H4 (cell line): Measurements from ENCODE around the gene WDR27. TPM values are rescaled to one million over a fixed set of nuclear protein-coding genes. Genes with fewer than 3 reads are reported as not detected.
"Not testable (repeated sequence)": the region's sequence is repeated elsewhere in the genome, so short reads cannot be mapped to it uniquely, and the experiment has no call there.

ENCODE experiments used
- DNase-seq: peaks from one replicate; pipeline ENCODE4 v3.0.0-alpha.2; 2015; ENCODE audit warnings: low spot score
- total RNA-seq: library from RNA; depleted of rRNA; stranded (reverse); fragments of >200 nt; shearing (Covaris generic); gene quantifications from 2 replicates; pipeline ENCODE4 v1.2.3, GENCODE V29; 2014

The WDR27 gene
- total RNA-seq, 1 experiment from 2014 or later = 3.7 TPM

GRCh38 chr6:169445661-169446581, 255.9 kb downstream of the WDR27 start:
- no peak for DNase-seq

DNA sequence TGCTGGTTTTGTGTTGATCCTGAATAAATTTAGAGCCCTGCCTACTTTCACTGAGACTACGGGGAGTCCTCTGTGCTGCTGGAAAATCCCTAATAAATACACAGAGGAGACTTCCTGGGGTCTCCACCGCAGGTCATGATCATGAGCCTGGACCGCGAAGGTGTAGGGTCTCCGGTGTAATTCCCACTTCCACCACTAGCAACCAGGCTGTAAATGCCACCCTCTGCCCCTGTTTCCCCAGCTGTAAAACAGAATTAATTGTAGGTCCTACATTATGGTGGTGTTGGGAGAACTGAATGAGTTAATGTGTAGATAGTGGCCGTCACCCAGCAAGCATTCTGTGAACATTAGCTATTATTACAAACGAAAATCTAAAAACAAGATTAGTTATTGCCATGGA, 256.6 kb downstream of the WDR27 start:
- DNase-seq = no peak

DNA sequence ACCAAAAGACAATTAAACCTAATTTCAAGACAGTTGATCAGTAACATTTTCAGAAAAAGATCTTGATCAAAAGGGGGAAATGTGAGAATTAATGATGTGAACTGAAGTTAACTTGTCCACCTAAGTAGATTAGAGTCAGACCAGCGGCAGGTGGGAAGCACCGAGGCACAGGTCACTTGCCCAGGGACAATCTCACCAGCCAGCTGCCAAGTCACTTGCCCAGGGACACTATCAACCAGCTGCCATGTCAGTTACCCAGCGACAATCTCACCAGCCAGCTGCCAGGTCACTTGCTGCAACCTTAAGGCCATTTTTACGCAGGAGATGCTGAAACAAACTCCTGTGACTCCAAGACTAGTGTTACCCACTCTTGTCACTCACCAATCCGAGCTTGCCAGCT, 260.5 kb downstream of the WDR27 start:
- DNase-seq = no peak

DNA sequence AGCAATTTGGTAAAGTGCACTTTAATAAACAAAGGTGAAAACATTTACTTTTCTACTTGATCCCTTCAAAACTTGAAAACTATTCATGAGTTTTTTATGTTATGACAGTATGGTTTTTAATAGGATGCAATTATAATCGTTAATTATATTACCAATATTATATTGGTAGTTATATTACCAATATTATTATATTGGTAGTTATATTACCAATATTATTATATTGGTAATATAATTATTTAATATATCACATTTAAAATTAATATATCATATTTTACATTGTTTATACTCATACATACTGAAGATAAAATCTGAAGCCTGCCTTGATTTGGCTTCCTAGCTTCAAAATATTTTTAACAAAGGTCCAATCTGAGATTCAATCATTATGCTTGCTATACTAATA, 262.1 kb downstream of the WDR27 start:
- no peak for DNase-seq

DNA sequence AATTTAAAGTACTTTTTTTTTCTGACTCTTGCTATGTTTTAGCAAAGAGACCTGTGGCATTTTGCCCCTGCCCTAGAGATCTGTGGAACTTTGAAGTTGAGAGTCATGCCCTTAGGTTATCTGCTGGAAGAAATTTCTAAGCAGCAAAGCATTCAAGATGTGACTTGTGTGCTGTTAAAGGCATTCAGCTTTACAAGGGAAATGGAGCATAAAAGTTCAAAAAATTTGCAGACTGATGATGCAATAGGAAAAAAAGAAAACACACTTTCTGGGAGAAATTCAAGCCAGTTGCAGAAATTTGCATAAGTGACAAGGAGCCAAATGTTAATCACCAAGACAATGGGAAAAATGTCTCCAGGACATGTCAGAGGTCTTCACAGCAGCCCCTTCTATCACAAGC, 267.3 kb downstream of the WDR27 start:
- DNase-seq = not testable (repeated sequence)

- no peak for DNase-seq
Observed at GRCh38 chr6:169429001-169429400, 272.8 kb downstream of the WDR27 start.

DNA sequence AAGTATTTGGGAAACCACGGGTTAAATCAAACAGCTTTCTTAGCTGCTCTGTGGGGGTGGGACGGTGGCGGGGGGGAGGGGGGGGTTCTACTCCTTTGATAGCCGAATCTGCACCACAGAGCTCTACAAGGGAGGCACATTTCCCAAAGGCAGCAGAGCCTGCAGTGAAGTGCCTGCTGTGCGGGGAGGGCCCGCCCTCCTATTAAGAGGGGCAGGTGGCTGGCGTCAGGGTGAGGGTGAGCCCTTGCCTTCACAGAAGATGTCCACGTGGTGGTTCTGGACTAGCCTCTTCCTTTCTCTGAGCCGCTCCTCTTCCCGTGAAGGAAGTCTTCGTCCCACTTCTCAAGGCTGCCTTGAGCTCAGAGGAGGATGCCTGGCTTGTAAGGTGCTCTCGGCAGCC, 273.3 kb downstream of the WDR27 start:
- DNase-seq = no peak

- peak; percentile 25 for DNase-seq
Observed at GRCh38 chr6:169427856-169428255, 274.0 kb downstream of the WDR27 start.

DNA sequence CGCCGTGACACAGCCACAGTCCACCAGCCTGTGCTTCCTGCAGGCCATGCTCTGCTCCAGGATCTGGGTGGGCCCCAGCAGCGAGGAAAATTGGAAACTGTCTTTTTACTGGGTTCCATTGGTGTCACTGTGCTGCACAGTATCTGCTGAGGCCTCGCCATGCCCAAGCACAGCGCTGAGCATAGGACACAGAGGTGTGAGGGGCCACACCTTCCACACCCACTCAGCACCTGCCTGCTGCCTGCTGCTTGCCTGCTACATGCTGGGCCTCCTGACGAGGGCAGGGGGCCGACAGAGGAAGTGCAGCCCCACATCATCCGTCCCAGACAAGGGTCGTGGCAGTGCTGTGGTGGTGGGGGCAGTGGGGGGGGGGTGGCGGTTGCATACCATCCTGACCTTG, 275.2 kb downstream of the WDR27 start:
- no peak for DNase-seq

- DNase-seq = no peak
Observed at GRCh38 chr6:169425628-169426370, 276.0 kb downstream of the WDR27 start.

- DNase-seq = no peak
Observed at GRCh38 chr6:169424821-169425240, 277.0 kb downstream of the WDR27 start.

DNA sequence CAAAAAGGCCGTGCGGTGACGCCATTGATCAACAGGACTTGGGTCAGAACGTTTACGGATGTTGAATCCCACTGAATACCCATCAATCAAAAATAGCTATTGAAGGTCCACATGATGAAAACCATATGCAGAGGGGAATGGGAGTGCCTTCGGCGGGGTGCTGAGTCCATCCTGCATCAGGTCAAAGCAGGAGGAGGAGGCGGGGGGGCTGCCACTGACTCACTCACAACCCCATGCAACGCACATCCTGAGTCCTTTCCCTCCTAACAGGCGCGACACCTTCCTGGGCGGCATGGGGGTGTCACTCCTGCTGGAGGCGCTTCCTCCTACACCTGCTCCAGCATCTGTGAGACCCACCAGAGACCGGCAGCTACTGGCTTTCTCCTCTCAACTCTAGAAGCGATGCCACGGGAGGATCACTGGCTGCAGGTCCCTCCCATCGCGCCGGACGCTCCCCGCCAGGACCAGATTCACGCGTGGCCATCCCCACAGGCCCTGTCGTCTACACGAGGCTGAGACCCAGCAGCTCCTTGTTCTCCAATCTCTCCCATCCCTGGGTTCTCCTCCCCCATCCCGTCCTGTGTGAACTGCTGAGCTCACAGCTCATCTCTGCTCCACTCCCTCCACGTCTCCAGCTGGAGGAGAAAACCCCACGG, 277.6 kb downstream of the WDR27 start:
- no peak for DNase-seq

DNA sequence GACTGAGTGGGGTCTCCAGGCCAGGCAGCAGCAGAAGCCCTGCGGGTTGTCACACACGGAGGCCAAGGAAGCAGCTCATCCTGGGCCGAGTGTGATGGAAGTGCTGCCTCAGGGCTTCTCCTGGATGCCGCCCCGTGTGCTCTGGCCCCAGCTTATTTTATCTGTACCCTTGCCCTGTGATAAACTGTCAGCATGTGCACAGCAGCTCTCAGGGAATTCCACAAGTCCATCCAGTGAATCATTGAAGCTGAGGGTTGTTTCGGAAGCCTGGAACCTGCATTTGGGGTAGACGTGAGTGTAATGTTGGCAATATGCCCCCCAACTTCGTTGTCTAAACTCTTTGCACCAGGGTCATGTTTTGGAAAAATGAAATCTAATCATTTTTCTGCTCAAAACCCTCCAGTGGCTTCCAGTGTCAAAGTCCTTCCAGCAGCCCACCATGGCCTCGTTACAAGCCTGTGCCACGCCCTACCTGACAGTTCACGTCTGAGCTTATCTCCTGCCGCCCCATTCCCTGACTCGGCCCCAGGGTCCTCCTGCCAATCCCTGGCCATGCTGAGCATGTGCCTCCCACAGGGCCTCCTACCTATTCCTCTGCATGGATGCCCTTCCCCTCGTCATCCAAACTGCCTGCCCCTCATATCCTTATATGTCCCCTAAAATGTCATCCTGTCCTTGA, 280.1 kb downstream of the WDR27 start:
- no peak for DNase-seq

GRCh38 chr6:169420912-169421543, 280.8 kb downstream of the WDR27 start:
- peak; percentile 23 for DNase-seq

- DNase-seq = no peak
Observed at GRCh38 chr6:169417101-169417500, 284.7 kb downstream of the WDR27 start.

- no peak for DNase-seq
Observed at GRCh38 chr6:169416249-169416648, 285.6 kb downstream of the WDR27 start.

DNA sequence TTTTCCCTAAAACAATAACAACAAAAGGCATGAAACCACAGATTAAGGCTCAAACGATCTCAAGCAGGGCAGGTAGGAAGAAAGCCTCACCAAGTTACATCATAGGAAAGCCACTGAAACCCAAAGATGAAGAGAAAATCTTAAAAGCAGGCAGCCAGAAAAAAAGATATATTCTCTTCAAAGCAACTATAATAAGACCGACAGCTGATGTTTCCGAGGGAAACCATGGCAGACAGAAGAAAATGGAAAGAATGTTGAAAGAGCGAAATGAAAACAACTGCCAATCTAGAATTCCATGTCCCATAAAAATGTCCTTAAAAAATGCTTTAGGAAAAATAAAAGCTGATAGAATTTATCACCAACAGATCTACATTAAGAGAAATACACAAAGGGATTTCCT, 286.6 kb downstream of the WDR27 start:
- no peak for DNase-seq

DNA sequence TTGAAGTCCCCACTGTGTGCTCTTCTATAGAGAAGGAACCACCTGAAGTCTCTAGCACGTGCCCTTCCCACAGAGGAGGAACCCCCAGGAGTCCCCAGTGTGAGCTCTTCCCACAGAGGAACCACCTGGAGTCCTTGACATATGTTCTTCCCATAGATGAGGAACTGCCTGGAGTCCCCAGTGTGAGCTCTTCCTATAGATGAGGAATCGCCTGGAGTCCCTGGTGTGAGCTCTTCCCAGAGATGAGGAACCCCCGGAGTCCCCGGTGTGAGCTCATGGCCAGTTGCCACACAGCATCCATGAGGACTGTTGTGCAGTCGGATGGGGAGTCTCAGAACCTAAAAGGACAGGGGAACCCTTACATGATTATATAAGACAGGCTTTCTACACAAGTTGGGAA, 290.1 kb downstream of the WDR27 start:
- no peak for DNase-seq

DNA sequence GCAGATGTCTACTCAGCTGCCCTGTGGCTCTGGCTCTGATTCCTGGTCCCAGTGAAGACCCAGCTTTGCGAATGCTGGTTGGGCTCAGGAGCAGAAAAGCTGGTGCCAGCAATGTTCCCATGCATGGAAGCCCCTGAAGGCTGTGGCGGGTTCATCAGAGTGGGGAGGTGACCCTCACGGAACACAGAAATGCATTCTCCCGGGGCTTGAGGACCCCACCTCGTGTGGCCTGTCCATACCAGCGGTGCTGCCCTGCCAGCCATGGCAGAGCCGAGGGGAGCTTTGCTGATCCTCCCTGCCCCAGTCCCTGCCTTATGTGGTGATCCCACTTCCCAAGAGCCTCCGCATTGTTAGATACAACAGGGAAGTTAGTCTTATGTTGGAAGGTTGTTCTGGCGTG, 290.5 kb downstream of the WDR27 start:
- no peak for DNase-seq

DNA sequence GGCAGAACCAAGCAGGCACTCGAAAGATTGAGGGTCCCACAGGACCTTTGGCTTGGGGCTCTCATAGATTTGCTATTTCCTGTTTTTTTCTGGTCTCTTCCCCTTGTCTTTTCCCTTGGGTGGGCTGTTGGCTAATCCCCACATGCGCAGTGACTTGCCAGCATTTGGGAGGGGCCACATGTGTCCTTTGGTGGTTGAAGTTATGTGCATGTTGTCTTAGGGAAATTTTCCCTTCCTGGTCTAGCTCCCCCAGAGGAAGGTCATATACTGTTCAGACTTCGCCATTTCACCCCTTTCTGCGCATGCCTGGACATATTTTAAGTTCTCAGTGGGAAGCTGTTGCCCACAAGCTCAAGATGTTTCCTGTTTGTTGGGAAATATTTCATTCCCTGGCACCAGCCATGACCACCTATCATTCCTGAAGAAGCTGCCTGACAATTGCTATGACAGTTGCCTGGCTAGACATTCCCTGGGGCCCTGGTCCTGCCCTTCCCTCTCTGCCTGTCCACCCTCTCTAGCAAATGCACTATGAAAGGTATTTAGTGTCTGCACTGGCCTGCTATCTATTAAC, 292.0 kb downstream of the WDR27 start:
- DNase-seq = no peak

DNA sequence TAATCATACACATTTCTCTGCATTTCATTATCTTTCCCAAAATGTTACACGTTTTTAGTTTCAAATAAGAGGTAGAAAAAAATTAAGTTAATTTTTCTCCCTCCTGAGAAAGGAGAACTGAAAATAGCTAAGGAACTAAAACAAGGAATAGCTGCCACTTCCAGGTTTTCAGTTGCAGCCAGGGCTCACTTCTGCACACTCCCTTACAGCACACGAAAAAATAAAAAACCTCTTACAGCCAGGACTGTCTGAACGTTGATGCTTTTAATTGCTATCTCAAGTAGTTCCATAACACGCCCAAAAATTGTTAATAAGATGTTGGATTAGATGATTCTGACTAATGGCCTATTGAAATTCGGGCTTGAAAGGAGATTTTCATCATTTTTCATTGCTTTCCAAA, 294.5 kb downstream of the WDR27 start:
- no peak for DNase-seq
